CD4-positive, alpha-beta T cell treated with Interleukin-17A for 1 hour (primary cell): ENCODE data around the gene C10orf71.

Experiments used
- DNase-seq: peaks from one replicate; pipeline ENCODE4 v3.0.0-alpha.2; 2020

The C10orf71 gene

DNA sequence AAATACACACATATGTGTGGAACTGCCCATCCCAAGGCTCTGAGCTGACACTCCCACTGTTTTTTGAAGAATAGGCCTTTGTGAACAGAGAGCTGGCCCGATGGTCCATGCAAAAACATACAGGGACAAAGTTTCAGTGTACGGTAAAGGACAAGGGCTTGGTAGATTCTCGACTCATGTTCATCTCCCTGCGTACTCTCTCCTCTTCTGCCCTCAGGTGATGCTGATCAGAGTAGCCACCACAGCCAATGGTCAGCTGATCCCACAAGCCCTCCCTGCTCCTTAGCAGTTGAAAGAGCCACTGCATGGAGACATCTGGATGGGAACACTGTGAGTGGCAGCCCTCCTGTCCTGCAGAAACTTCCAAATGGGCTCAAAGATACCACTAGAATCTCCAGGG, 23.1 kb upstream of the C10orf71 start:
- no peak for DNase-seq

DNA sequence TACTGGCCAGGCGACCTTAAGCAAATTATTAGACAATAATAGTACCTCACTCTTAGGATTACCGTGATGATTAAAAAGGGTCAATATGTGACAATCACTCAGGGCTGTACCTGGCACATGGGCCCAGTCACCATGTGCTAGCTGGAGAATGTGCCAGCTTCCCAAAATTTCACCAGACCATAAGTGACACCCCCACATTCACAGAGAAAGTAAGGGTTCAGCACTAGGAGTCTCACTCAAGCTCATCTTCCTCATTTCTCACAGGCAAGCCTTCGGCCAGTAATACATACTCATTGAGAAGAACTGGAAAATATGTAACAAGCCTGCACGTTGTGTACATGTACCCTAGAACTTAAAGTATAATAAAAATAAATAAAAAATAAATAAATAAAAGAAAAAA, 22.4 kb upstream of the C10orf71 start:
- DNase-seq, result no peak

GRCh38 chr10:49277973-49278372, 21.0 kb upstream of the C10orf71 start:
- no peak for DNase-seq

DNA sequence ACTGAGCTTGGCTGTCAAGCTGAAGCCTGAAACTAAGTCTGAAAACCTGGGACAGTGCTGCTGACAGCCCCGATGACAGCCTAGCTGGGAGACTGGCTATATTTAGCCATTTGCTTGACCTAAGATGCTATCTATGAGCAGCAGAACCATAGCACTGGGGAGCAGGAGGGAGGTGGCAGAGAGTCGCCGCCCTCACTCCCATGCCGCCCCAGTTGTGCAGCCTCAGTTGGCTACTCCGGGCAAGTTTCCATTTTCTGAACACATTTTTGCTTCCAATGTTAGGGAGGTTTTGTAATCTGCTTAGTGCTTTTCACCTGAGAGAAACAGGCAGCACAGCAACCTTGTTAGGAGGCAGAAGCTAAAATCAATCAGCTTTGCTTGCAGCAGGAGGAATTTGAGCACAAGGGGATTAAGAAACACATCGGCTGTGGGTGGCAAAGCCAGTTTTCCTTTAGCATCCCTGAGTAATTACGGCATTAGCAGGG, 20.4 kb upstream of the C10orf71 start:
- DNase-seq, result no peak

DNA sequence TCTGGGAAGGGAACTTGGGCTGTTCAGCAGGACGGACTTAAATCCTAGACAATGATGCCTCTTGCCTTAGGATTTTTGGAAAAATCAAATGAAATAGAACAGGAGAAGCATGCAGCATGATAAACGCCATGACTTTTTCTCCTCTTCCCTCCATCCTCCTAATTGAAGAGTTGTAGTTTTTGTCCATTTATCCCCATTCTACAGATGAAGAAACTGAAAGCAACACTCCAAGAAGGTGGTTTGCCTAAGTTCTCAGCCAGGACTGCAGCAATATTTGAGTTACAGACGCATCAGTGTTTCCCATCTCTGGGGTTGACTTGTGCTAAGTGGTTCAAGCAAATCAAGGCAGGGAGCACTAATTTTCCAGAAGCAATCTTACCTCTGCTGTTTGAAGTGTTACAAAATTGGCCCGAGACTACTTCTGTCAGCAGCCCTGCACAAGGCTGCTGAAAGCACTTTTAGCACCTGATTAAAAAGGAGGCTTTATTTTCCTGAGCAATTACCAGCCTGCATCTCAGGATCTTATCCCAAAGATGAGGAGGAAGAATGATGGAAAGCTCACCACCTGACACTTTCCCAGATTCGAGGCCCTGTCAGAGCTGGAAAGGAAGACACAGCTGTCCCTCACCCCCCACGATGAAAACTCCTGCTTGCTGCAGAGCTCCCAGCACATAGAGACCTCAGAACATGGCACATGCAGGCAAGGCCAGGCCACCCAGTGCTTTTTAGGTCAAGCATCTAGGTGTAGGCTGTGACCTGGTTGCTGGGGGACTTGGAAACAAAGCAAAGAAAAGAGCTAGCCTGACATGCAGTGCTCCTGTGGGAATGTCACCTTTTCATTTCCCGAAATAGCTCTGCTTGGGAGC, 19.7 kb upstream of the C10orf71 start:
- DNase-seq, result no peak

DNA sequence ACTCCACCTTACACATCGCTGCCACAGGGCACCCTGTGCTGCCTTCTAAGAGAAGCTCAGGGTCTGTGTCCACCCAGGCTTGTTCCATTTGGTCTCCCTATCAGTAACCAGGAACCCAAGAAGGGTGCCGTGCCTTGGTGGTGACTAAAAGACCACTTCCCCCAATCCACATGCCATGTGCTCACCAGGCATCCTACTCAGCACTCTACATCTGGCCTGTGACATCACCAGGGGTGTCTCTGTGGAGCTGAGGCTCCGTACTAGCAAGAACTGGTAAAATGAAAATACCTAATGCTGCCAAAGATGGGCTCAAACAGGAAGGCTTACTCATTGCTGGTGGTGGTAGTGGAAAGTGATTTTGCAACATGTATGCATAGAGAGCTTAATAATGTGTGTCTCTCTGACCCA, 19.0 kb upstream of the C10orf71 start:
- DNase-seq, result no peak

GRCh38 chr10:49281461-49281860, 17.5 kb upstream of the C10orf71 start:
- DNase-seq, result no peak

DNA sequence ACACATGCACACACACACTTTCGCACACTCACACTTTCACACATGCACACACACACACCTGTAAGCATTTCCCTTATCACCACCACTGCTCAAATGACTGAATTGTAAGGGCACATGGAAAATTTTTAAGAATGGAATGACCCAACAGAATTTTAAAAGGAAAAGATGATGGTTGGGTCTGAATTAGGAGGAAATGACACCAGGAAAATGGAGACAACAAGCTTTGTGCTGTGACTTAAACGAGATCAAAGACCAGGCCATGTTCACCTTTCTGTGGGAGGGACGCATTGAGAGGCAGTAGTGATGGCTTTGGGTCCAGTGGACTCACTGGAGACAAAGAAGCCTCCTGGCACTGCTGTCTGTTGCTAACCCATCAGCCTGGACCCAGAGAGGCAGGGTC, 16.7 kb upstream of the C10orf71 start:
- no peak for DNase-seq

GRCh38 chr10:49282879-49283341, 16.1 kb upstream of the C10orf71 start:
- peak; percentile 8 for DNase-seq

DNA sequence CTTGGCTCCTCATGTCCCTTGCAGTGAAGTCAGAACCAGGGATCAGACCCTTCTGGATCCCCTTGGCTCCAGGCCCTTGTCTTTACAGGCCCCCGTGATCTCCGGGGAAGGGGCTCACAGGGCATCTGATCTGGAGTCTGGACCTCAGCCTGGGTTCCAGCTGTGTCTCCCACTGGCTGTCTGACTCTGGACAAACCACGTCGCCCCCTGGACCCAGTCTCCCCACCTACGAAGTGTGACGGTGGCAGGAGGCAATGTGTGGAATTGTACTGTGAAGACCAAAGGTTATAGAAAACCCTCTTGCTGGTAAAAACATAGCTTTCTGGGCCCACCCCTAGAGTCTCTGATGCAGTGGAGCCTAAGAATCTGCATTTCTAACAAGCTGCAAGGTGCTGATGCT, 15.5 kb upstream of the C10orf71 start:
- DNase-seq, result no peak

GRCh38 chr10:49284356-49284755, 14.6 kb upstream of the C10orf71 start:
- no peak for DNase-seq

DNA sequence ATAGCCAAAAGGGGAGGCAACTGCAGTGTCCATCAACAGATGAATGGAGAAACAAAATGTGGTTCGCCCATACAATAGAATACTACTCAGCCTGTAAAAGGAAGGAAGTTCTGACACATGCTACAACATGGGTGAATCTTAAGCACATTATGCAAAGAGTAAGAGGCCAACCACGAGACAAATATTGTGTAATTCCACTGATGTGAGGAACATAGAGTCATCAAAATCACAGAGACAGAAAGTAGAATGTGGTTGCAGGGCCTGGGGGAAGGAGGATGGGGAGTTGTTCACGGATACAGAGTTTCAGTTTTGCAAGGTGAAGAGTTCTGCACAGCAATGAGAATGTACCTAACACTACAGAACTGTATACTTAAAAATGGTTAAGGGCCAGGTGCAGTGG, 13.7 kb upstream of the C10orf71 start:
- DNase-seq, result peak; percentile 18

- no peak for DNase-seq
Observed at GRCh38 chr10:49286686-49287085, 12.3 kb upstream of the C10orf71 start.

- no peak for DNase-seq
Observed at GRCh38 chr10:49287689-49288340, 11.2 kb upstream of the C10orf71 start.

DNA sequence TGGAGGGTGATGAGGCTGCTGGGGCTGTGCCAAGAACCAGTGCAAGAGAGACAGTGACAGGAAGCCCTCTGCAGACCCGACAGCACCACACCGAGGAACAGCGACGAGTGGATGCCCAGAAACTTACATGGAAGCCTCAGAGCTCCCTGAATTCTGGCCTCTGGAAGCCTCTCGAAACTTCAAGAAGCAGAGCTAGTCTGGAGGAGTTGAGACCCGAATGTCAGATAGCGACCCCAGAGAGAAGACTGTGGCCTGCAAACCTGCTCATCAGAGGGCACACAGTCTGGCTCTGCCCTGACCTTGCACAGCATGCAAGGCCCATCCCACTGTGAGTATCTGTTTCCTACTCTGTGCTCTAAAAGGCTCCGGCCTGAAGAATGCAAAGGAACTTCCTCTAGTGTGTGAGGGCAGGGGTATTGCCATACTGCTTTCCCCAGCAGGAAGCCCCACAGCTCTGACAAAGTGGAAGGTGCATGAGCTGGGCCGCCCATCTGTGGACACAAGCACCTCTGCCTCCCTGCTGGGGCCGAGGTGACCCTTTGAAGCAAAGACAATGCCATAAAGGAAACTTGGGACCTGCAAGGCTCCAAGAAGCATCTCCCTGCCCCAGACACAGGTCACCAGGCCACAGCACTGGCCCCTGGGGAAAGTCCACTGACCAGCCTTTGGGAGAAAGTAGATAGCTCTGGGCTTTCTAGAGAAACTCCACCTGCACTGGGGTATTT, 10.5 kb upstream of the C10orf71 start:
- DNase-seq, result no peak

DNA sequence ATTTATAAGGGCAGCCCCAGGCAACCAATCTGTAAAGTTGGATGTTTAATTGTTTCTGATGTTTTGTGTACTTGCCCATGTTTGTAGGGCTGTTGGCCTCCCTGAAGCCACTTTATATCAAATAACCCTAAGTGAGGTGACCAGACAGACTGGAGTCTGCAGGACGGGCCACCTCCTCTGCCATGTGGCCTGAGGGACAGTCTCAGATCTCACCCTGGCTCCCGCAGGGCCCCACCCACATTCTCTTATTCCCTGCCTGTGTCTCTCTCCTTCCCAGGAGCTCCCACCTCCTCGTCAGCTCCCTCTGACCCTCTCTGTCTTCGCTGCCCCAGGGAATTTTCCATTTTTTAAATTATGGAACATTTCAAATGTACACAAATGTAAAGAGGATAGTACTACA, 9.5 kb upstream of the C10orf71 start:
- no peak for DNase-seq

- DNase-seq, result no peak
Observed at GRCh38 chr10:49290131-49290530, 8.8 kb upstream of the C10orf71 start.

DNA sequence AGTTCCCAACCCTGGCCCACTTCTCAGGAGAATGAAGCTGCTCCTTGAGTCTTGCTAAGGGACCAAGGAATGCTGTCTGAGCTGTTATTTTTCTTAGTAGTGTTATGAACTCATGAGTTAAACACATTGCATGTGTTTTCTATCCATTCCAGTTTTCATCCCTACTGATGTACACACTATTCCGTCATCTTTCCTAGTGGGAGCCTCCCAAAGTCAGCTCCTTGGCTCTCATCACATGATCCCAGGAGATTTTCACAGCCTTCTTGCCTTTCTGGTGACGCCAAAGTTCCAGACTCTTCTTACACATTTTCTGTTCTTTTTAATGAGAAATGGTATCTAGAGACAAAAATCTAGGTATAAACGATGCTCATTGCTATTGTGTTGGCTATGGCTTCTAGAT, 8.4 kb upstream of the C10orf71 start:
- DNase-seq, result no peak

- DNase-seq, result no peak
Observed at GRCh38 chr10:49292565-49293207, 6.3 kb upstream of the C10orf71 start.

GRCh38 chr10:49293208-49293603, 5.8 kb upstream of the C10orf71 start:
- DNase-seq, result no peak

DNA sequence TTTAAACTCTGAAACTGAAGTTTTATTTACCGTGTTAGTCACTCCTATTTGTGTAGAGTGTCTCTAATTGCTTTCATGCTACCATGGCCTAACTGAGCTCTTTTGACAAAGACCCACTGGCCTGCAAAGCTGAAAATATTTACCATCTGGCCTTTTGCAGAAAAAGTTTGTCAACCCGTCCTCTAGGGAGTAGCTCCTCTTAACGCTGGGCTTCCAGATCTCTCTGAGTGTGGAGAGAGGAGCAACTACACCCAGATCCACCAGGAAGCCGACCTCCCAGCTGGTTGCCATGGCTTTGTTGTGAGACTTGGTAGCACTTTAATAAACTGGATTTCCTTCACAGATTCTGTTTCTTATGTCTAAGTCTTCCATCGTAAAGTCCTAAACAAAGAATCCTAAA, 4.2 kb upstream of the C10orf71 start:
- DNase-seq, result no peak

GRCh38 chr10:49295297-49295696, 3.7 kb upstream of the C10orf71 start:
- no peak for DNase-seq

GRCh38 chr10:49296382-49296781, 2.6 kb upstream of the C10orf71 start:
- no peak for DNase-seq
